CD14-positive monocyte (primary cell): ENCODE measurements around the gene SSR2. TPM values are rescaled to one million over a fixed set of nuclear protein-coding genes. Genes with fewer than 3 reads are reported as not detected.
"Not testable (repeated sequence)": the region's sequence is repeated elsewhere in the genome, so short reads cannot be mapped to it uniquely, and the experiment has no call there.

Experiments used
- DNase-seq, 3 donors: peaks; one replicate each; pipeline ENCODE4 v3.0.0-alpha.2; 2011 to 2022
- H2AFZ ChIP-seq: 2 replicates; pipeline ENCODE4 v1.6.0; 2012; ENCODE audit warnings: mild to moderate bottlenecking, low read depth, low read length, inconsistent platforms; ENCODE audit not compliant: insufficient read depth, poor library complexity, severe bottlenecking
- H3K27ac ChIP-seq, 2 donors: 1 replicate in 1 of 2; 2 replicates in 1 of 2; pipeline ENCODE4 v1.5.1; 2012 to 2013; ENCODE audit warnings: low read length in 2 of 2, control low read depth in 1 of 2, inconsistent platforms in 1 of 2, low read depth in 1 of 2, mild to moderate bottlenecking in 1 of 2
- H3K27me3 ChIP-seq, 2 donors: one replicate each; pipeline versions ENCODE4 v1.6.0 to v1.6.1; 2011 to 2013; ENCODE audit warnings: low read length in 2 of 2; ENCODE audit not compliant: control insufficient read depth in 2 of 2, insufficient read depth in 2 of 2
- H3K36me3 ChIP-seq, 2 donors: replicated peaks in 1 of 2; 1 replicate in 1 of 2; 2 replicates in 1 of 2; pipeline versions ENCODE4 v1.5.1 to v1.6.1; 2012 to 2013; ENCODE audit warnings: low read length in 2 of 2, control low read depth in 1 of 2, inconsistent platforms in 1 of 2, mild to moderate bottlenecking in 1 of 2; ENCODE audit not compliant: insufficient read depth in 2 of 2, control insufficient read depth in 1 of 2
- H3K4me1 ChIP-seq, 2 donors: 1 replicate in 1 of 2; 2 replicates in 1 of 2; pipeline versions ENCODE4 v1.5.1 to v1.6.1; 2012 to 2013; ENCODE audit warnings: low read length in 2 of 2, control low read depth in 1 of 2, inconsistent platforms in 1 of 2, mild to moderate bottlenecking in 1 of 2, moderate library complexity in 1 of 2; ENCODE audit not compliant: insufficient read depth in 2 of 2, control insufficient read depth in 1 of 2
- H3K4me2 ChIP-seq: replicated peaks from 2 replicates; pipeline ENCODE3; 2012; ENCODE audit warnings: low read length, moderate library complexity, mild to moderate bottlenecking; ENCODE audit not compliant: poor library complexity, severe bottlenecking; ENCODE audit errors: extremely low read depth
- H3K4me3 ChIP-seq, 3 experiments: fragments of 200-600 bp in 1 of 3; sonication (generic) in 1 of 3; replicated peaks in 1 of 3; 1 replicate in 2 of 3; 2 replicates in 1 of 3; pipeline ENCODE4 v1.5.1; 2011 to 2013; ENCODE audit warnings: low read length in 3 of 3, mild to moderate bottlenecking in 3 of 3, control low read depth in 2 of 3, low read depth in 2 of 3, inconsistent platforms in 1 of 3, moderate library complexity in 1 of 3
- H3K79me2 ChIP-seq: 2 replicates; pipeline ENCODE4 v1.6.0; 2012; ENCODE audit warnings: mild to moderate bottlenecking, control low read depth, inconsistent platforms, low read length, moderate library complexity; ENCODE audit not compliant: insufficient read depth
- H3K9ac ChIP-seq: 2 replicates; pipeline ENCODE4 v1.6.0; 2017; ENCODE audit warnings: low read length, mild to moderate bottlenecking; ENCODE audit not compliant: insufficient read depth, poor library complexity, severe bottlenecking
- H3K9me3 ChIP-seq, 2 donors: replicated peaks in 1 of 2; 1 replicate in 1 of 2; 2 replicates in 1 of 2; pipeline versions ENCODE4 v1.5.1 to v1.6.1; 2012 to 2013; ENCODE audit warnings: low read length in 2 of 2, control low read depth in 1 of 2; ENCODE audit not compliant: control insufficient read depth in 1 of 2, insufficient read depth in 1 of 2
- H4K20me1 ChIP-seq: 2 replicates; pipeline ENCODE4 v1.6.0; 2012; ENCODE audit warnings: mild to moderate bottlenecking, low read length, control low read depth, moderate library complexity; ENCODE audit not compliant: insufficient read depth
- H3K27ac Mint-ChIP-seq, 7 donors: one replicate each; pipeline ENCODE4 v1.8.0; 2020; ENCODE audit warnings: mild to moderate bottlenecking in 7 of 7, mixed read lengths in 7 of 7, moderate library complexity in 6 of 7, inconsistent platforms in 2 of 7
- H3K27me3 Mint-ChIP-seq, 3 donors: one replicate each; pipeline ENCODE4 v1.8.0; 2021 to 2022; ENCODE audit warnings: low read depth in 3 of 3, mild to moderate bottlenecking in 3 of 3, mixed read lengths in 3 of 3, moderate library complexity in 3 of 3, inconsistent platforms in 1 of 3
- H3K36me3 Mint-ChIP-seq, 2 donors: one replicate each; pipeline ENCODE4 v1.8.0; 2020; ENCODE audit warnings: mixed read lengths in 2 of 2, inconsistent platforms in 1 of 2, mild to moderate bottlenecking in 1 of 2
- H3K4me1 Mint-ChIP-seq: one replicate; pipeline ENCODE4 v1.8.0; 2020; ENCODE audit warnings: mild to moderate bottlenecking, mixed read lengths
- H3K4me3 Mint-ChIP-seq, 2 donors: one replicate each; pipeline ENCODE4 v1.8.0; 2020; ENCODE audit warnings: mild to moderate bottlenecking in 2 of 2, mixed read lengths in 2 of 2, moderate library complexity in 1 of 2
- H3K9me3 Mint-ChIP-seq, 7 donors: one replicate each; pipeline ENCODE4 v1.8.0; 2020 to 2022; ENCODE audit warnings: mixed read lengths in 7 of 7, mild to moderate bottlenecking in 6 of 7, moderate library complexity in 6 of 7, inconsistent platforms in 2 of 7
- CTCF ChIP-seq: fragments of 200-600 bp; IDR thresholded peaks from one replicate; pipeline ENCODE4 v1.8.0; 2022; ENCODE audit warnings: antibody characterized with exemption, mild to moderate bottlenecking
- WGBS: methylation state at CpG from one replicate; pipeline ENCODE4 v1.1.5; 2013; ENCODE audit warnings: missing lambda C conversion rate; ENCODE audit not compliant: insufficient coverage; 5-methylcytosine and 5-hydroxymethylcytosine counted together
- intact Hi-C, 2 donors: fragments of 100-400 bp; cut with micrococcal nuclease; formaldehyde crosslinking; loops; one replicate each; pipeline versions ENCODE4 v1.15.0 to v1.15.1; 2023
- polyA plus RNA-seq, 3 donors: library from polyadenylated mRNA; depleted of rRNA in 1 of 3; unstranded in 2 of 3; stranded (reverse) in 1 of 3; fragments of 300-500 nt in 2 of 3; fragments of >200 nt in 1 of 3; fragmentation: Illumina TruSeq in 2 of 3; gene quantifications; 1 replicate in 2 of 3; 2 replicates in 1 of 3; pipeline ENCODE4 v1.2.3, GENCODE V29; 2012 to 2021

Gene SSR2
- polyA plus RNA-seq, 3 donors: 374 to 614 (median 414) TPM

- Mint-ChIP-seq H3K9me3 (no peaks in the 10 kb centered on the region), H3K27me3 (peaks cover 0 to 2% (median 0%) of the 10 kb centered on the region in 3 donors), H3K27ac (no peak overlapping the region), H3K4me1 (peaks cover 4% of the 10 kb centered on the region), H3K36me3 (peaks cover 47% of the 10 kb centered on the region in 2 donors), H3K4me3 (no peak overlapping the region)
- Histone ChIP-seq H3K79me2 (no peaks in the 10 kb centered on the region), H3K4me1 (no peaks in the 10 kb centered on the region), H2AFZ (no peak overlapping the region), H4K20me1 (no peaks in the 10 kb centered on the region), H3K36me3 (peaks cover 28 to 53% of the 10 kb centered on the region in 2 donors), H3K4me3 (no peak overlapping the region), H3K27ac (no peak overlapping the region), H3K4me2 (no peak overlapping the region), H3K9ac (no peak overlapping the region), H3K27me3 (no peaks in the 10 kb centered on the region), H3K9me3 (no peaks in the 10 kb centered on the region)
- 93% methylated on average over 4 of the region's 4 CpGs for WGBS
- intact Hi-C loops: no loop called here
- no peak for DNase-seq
- TF ChIP-seq CTCF: no peak
Measured at GRCh38 chr1:156045076-156045475, 24.3 kb upstream of the SSR2 start.

GRCh38 chr1:156042828-156043227 lies 22.1 kb upstream of the SSR2 start:
- H4K20me1 ChIP-seq: no peaks in the 10 kb centered on the region
- Mint-ChIP-seq H3K4me3 (no peak overlapping the region), H3K4me1 (no peaks in the 10 kb centered on the region), H3K27me3 (no peaks in the 10 kb centered on the region), H3K9me3 (no peaks in the 10 kb centered on the region), H3K27ac (no peak overlapping the region), H3K36me3 (peaks cover 35 to 45% of the 10 kb centered on the region in 2 donors)
- 100% methylated on average over 1 of the region's 3 CpGs for WGBS
- no peak overlapping the region for H3K27ac ChIP-seq
- TF ChIP-seq CTCF: no peak
- DNase-seq: no peak
- no peaks in the 10 kb centered on the region for H3K79me2 ChIP-seq
- no peak overlapping the region for H3K9ac ChIP-seq
- H3K27me3 ChIP-seq: no peaks in the 10 kb centered on the region
- no peaks in the 10 kb centered on the region for H3K9me3 ChIP-seq
- no peak overlapping the region for H2AFZ ChIP-seq
- no peak overlapping the region for H3K4me3 ChIP-seq
- no peak overlapping the region for H3K4me2 ChIP-seq
- H3K36me3 ChIP-seq: peaks cover 20 to 37% of the 10 kb centered on the region in 2 donors
- no peaks in the 10 kb centered on the region for H3K4me1 ChIP-seq
- intact Hi-C loops: no loop called here

GRCh38 chr1:156034991-156035390 lies 14.2 kb upstream of the SSR2 start:
- H3K9ac ChIP-seq, intact Hi-C loops, H3K4me3 ChIP-seq, H3K4me2 ChIP-seq, H3K4me3 Mint-ChIP-seq, H3K27ac ChIP-seq, H3K4me1 ChIP-seq, H3K27ac Mint-ChIP-seq, H3K79me2 ChIP-seq, H3K27me3 ChIP-seq, H3K36me3 ChIP-seq, H2AFZ ChIP-seq, H3K27me3 Mint-ChIP-seq, H4K20me1 ChIP-seq, H3K9me3 ChIP-seq, H3K9me3 Mint-ChIP-seq, H3K4me1 Mint-ChIP-seq, DNase-seq: not testable (repeated sequence)
- 100% methylated on average over 1 of the region's 4 CpGs for WGBS
- peaks cover 13 to 29% of the 10 kb centered on the region in 2 donors for H3K36me3 Mint-ChIP-seq
